ENCODE data around the gene SNPH. TPM values are rescaled to one million over a fixed set of nuclear protein-coding genes. Genes with fewer than 3 reads are reported as not detected.

The SNPH gene
- total and polyA plus RNA-seq, 2 of the 4 experiments (the other 2 are of a cell fraction): 3.1 to 4.5 TPM

DNA sequence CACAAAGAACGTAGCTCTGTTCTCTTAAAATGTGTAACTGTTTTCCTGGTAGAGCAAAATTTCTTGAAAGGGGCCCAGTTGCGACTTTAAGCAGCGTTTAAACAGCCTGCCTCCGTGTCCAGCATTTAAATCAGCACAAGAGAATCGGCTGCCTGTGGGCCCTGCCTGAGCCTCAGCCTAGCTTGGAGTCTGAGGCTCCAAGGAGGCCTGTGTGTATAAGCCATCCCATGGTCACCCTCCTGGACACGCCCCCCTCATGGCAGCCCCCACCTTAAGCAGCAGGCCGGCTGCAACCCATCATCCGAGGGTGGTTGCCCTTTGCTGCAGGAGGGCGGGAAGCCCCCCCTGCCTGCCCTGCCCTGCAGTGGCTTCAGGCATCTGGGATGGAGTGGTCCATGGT lies 44.0 kb downstream of the SNPH start:
- ChIA-PET POLR2A (ENCODE audit: unreplicated experiment) (no interaction called here), CTCF (no interaction called here)
- WGBS, 2 experiments (ENCODE audit: extremely low coverage in 2 of 2, insufficient read length in 1 of 2): 50% methylated on average over 1 of the region's 9 CpGs; no CpG with 5 or more reads in 1 of the 2 experiments
- no peak overlapping the region for H4K5ac ChIP-seq (ENCODE audit: low read depth, low read length)
- H3K23ac ChIP-seq (ENCODE audit: low read depth, low read length): no peak overlapping the region
- H3K4ac ChIP-seq (ENCODE audit: low read depth, low read length): no peak overlapping the region
- H2BK15ac ChIP-seq (ENCODE audit: low read depth, low read length): no peak overlapping the region
- intact Hi-C loops (cut with micrococcal nuclease) (loop anchor here (5.0 kb wide), 1 partner anchor 467 kb away; no protein-coding TSS in a partner anchor), in situ Hi-C loops (cut with MboI; ENCODE audit: low sequenced_read_pairs) (loop anchor here (5.0 kb wide), 1 partner anchor 132 kb away; no protein-coding TSS in a partner anchor), dilution Hi-C loops (cut with HindIII; ENCODE audit: low sequenced_read_pairs, unreplicated experiment) (no loop called here)
- H2BK5ac ChIP-seq (ENCODE audit: low read depth, low read length, poor library complexity, severe bottlenecking): no peak overlapping the region
- H3K14ac ChIP-seq (replicated peaks; ENCODE audit: low read depth, low read length): no peak overlapping the region
- TF ChIP-seq RCOR1 (IDR thresholded peaks at IDR 0.05; ENCODE audit: insufficient replicate concordance, low read length) (no peak), NFE2L2 (IDR thresholded peaks at IDR 0.05; ENCODE audit: low read depth, low read length) (no peak), BHLHE40 (IDR thresholded peaks at IDR 0.05; ENCODE audit: low read depth, low read length) (no peak), MAZ (IDR thresholded peaks at IDR 0.05; ENCODE audit: borderline replicate concordance, low read depth, low read length) (no peak), CHD1 (IDR thresholded peaks at IDR 0.05; ENCODE audit: low read depth, low read length) (no peak), RFX5 (IDR thresholded peaks at IDR 0.05; ENCODE audit: low read depth, low read length) (no peak), MXI1 (IDR thresholded peaks at IDR 0.05; ENCODE audit: borderline replicate concordance, low read depth, low read length) (no peak), POLR2A (IDR thresholded peaks at IDR 0.05; ENCODE audit: low read depth, low read length) (no peak), RAD21 (IDR thresholded peaks at IDR 0.05; ENCODE audit: low read length) (no peak)
- TF ChIP-seq, protein P1, sequence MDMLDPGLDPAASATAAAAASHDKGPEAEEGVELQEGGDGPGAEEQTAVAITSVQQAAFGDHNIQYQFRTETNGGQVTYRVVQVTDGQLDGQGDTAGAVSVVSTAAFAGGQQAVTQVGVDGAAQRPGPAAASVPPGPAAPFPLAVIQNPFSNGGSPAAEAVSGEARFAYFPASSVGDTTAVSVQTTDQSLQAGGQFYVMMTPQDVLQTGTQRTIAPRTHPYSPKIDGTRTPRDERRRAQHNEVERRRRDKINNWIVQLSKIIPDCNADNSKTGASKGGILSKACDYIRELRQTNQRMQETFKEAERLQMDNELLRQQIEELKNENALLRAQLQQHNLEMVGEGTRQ (IDR thresholded peaks at IDR 0.05; ENCODE audit: low read depth, low read length): no peak
- TF ChIP-seq, protein P2, sequence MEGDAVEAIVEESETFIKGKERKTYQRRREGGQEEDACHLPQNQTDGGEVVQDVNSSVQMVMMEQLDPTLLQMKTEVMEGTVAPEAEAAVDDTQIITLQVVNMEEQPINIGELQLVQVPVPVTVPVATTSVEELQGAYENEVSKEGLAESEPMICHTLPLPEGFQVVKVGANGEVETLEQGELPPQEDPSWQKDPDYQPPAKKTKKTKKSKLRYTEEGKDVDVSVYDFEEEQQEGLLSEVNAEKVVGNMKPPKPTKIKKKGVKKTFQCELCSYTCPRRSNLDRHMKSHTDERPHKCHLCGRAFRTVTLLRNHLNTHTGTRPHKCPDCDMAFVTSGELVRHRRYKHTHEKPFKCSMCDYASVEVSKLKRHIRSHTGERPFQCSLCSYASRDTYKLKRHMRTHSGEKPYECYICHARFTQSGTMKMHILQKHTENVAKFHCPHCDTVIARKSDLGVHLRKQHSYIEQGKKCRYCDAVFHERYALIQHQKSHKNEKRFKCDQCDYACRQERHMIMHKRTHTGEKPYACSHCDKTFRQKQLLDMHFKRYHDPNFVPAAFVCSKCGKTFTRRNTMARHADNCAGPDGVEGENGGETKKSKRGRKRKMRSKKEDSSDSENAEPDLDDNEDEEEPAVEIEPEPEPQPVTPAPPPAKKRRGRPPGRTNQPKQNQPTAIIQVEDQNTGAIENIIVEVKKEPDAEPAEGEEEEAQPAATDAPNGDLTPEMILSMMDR (conservative IDR thresholded peaks at IDR 0.05; ENCODE audit: low read depth, low read length): no peak
- H3K9ac ChIP-seq (ENCODE audit: low read depth, low read length): no peak overlapping the region
- H2AK9ac ChIP-seq (replicated peaks; ENCODE audit: low read depth, low read length, poor library complexity): no peak overlapping the region
- no peak overlapping the region for H3K4me2 ChIP-seq (ENCODE audit: low read depth, low read length)
- no peaks in the 10 kb centered on the region for H3K4me1 ChIP-seq (ENCODE audit: control insufficient read depth, insufficient read depth, low read length)
- no peaks in the 10 kb centered on the region for H4K20me1 ChIP-seq (ENCODE audit: insufficient read depth, low read length)
- H3K36me3 ChIP-seq (ENCODE audit: control insufficient read depth, insufficient read depth, low read length): peaks cover 6% of the 10 kb centered on the region
- H3K79me1 ChIP-seq (ENCODE audit: low read depth in 1 of 2, low read length in 2 of 2): no peaks in the 10 kb centered on the region
- H2BK120ac ChIP-seq (ENCODE audit: low read depth, low read length): no peak overlapping the region
- DNase-seq (no peak), ATAC-seq (ENCODE audit: low read depth) (no peak)
- H3K27me3 ChIP-seq (ENCODE audit: control insufficient read depth, insufficient read depth, low read length): no peaks in the 10 kb centered on the region
- no peak overlapping the region for H3K27ac ChIP-seq (ENCODE audit: insufficient read depth, low read length)
- no peak overlapping the region for H2AK5ac ChIP-seq (ENCODE audit: low read depth, low read length)
- no peaks in the 10 kb centered on the region for H3K9me3 ChIP-seq (ENCODE audit: control insufficient read depth, insufficient read depth, low read length)
- no peak overlapping the region for H4K8ac ChIP-seq (ENCODE audit: low read depth in 2 of 2, low read length in 2 of 2)
- H3K18ac ChIP-seq (ENCODE audit: low read depth, low read length): no peak overlapping the region
- no peak overlapping the region for H3K56ac ChIP-seq (ENCODE audit: extremely low read depth, insufficient read depth, low read length)
- no peak overlapping the region for H2AFZ ChIP-seq (replicated peaks; ENCODE audit: low read length, poor library complexity)
- no peaks in the 10 kb centered on the region; the same call in 1 of the 2 replicates for H3K9me1 ChIP-seq (ENCODE audit: insufficient read depth, low read length)
- no peak overlapping the region for H3K4me3 ChIP-seq (ENCODE audit: insufficient read depth, low read depth, low read length)
- BruUV-seq (replicated peaks): no TSS peak
- no peak overlapping the region for H4K91ac ChIP-seq (ENCODE audit: insufficient read depth, low read depth, low read length)
- no peak overlapping the region for H2BK20ac ChIP-seq (ENCODE audit: low read depth, low read length)

Measured in IMR-90 (cell line).